Epithelial cell of proximal tubule (primary cell): ENCODE results near the gene PDGFA. TPM values are rescaled to one million over a fixed set of nuclear protein-coding genes. Genes with fewer than 3 reads are reported as not detected.

Experiments used
- DNase-seq: peaks from one replicate; pipeline ENCODE4 v3.0.0-alpha.2; 2011; ENCODE audit warnings: low read depth
- H3K4me3 ChIP-seq: 2 replicates; pipeline ENCODE4 v1.5.1; 2011; ENCODE audit warnings: low read depth, mild to moderate bottlenecking, low read length
- CTCF ChIP-seq: conservative IDR thresholded peaks from 2 replicates; pipeline ENCODE4 v1.5.1; 2012; ENCODE audit warnings: low read depth, mild to moderate bottlenecking, low read length
- total RNA-seq: library from RNA; depleted of rRNA; stranded (reverse); fragments of >200 nt; gene quantifications from 2 replicates; pipeline ENCODE4 v1.2.3, GENCODE V29; 2015

The PDGFA gene
- total RNA-seq, 1 donor from 2014 or later: 27.3 TPM

DNA sequence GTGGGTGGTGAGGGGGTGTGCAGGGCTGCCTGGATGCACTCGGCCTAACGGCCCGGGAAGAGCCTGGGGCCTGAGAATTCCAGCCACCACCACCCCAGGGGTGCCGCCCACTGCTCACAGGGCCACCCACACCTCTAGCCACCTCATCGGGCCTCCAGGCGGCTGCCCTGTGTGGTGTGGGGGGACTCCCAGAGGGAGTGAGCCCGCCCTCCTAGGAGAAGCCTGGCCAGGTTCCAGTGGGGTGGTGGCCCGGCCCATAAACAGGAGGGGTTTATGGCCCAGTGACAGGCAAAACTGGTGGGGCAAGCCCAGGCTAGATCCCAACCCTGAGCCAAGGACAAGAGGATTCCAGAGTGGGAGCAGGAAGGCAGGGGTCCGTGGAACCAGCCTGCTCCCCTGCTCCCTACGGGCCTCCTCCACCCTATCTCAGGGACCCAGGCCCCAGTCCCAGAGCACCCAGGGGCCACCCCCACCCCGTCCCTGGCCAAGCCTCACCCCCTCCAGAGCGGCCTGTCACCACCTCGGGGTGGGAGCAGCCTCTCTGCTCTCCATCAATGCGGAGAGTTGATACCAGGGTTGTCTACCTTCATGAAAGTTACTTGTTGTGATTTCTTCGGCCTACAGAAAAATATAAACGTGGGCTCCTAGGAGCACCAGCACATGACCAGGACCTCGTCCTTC lies 20.2 kb upstream of the PDGFA start:
- H3K4me3 ChIP-seq: no peak overlapping the region
- DNase-seq: no peak
- TF ChIP-seq CTCF: no peak

DNA sequence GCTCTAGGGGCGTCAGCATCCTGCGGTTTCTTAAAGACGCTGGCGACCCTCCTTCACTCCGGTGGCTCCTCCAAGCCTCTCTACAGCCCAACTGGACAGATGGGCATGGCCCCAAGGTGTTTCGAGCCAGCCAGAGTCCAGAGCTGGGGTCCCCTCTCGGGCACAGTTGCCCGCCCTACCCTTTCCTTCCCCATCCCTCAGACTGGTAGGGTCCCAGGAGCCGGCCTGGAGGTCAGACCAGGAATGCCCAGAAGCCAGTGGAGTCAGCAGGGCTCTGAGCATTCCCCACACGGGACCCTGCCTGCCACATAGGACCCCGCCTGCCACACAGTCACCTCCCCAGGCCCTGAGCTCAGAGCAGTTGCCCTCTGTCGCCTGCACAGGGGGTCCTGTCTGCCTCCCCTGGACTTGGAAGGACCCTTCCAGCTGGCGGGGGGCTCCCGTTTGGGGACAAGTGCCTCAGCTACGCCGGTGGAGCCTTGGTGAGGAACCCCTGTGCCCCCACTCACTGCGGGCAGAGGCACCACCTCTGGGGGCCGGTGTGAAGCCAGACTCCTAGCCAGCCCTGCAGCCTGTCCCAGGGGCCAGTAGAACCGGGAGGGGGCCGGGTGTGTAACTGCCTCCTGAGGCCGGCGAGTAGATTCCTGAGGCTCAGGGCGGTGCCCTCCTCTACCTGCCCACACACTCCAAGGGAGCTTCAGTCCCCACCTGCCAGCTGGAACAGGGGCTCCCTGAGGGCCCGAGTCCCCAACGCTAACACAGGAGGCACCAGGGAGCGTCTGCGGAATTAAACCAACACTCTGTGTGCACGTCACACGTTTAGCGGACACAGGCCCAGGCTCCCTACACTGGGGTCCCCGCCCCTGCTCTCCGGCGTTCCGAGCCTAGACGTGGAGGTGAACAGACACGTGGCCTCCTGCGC lies 19.4 kb upstream of the PDGFA start:
- no peak for DNase-seq
- H3K4me3 ChIP-seq: no peak overlapping the region
- no peak for TF ChIP-seq CTCF

DNA sequence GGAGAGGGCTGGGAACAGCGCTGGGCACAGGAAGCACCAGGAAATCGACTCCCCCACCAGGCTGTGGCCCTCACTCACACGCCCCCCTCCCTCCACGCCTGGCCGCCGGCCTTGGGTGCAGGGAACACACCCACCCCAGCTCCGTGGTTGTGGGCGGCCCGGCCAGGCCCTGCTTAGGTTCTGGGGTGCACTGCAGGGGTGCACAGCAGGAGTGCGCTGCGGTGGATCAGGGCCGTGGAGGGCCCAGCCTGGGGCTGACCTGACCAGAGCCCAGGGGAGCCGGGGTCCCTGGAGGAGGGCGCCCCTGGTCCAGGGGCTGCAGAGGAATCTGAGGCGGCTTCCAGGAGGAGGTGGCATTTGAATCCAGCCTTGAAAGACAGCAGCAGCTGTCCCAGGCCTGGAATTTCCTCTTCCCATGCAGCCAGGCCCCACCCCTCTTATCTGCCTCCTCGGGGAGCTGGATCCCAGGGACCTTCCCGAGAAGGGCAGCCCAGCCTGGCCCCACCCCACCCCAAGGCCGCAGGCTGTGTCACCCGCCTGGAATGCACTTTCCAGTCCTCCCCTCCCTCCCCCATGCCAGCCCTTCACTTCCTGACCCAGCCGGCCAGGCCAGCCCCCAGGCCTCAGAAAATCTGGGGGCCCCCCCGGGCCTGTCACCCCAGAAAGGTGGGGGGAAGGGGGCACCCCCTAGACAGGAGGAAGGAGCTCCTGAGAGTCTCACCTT lies 18.4 kb upstream of the PDGFA start:
- no peak for DNase-seq
- H3K4me3 ChIP-seq: no peak overlapping the region
- no peak for TF ChIP-seq CTCF

DNA sequence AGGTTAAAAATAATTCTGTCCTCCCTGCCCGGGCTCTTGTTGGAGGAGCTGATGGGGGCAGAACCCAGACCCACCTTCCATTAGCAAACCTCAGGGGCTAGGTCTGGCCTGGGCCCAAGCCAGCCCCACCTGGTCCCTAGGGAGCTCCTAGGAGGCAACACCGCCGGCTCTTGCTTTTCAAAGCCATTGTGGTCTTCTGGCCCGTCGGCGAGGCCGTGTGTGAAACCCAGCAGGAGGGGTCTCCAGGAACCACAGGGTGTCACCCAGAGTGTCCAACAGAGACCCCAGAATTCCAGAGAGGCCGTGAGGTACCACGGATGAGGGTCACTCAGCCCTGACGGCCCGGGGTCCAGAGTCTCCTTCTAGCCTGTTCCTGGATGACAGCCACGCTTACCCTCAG lies 16.6 kb upstream of the PDGFA start:
- no peak for TF ChIP-seq CTCF
- H3K4me3 ChIP-seq: no peak overlapping the region
- DNase-seq: no peak

- no peak for TF ChIP-seq CTCF
- no peak for DNase-seq
- no peak overlapping the region for H3K4me3 ChIP-seq
These were observed 15.3 kb upstream of the PDGFA start for GRCh38 chr7:534959-535358.

DNA sequence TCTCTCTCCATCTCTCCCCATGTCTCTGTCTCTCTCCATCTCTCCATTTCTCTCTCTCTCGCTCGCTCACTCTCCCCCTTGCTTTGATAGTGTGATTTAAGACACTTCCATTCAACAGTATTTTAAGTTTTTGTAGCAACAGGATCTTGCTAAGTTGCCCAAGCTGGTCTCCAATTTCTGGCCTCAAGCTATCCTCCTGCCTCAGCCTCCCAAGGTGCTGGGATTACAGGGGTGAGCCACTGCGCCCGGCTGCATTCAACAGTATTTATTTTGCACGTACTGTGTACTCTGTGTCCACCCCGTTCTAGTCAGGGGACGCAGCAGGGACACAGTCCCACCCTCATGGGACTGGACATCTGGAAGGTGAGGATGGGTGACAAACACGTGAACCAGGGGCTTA lies 14.4 kb upstream of the PDGFA start:
- no peak for DNase-seq
- no peak overlapping the region for H3K4me3 ChIP-seq
- no peak for TF ChIP-seq CTCF
